Effector memory CD4-positive, alpha-beta T cell (primary cell): ENCODE results near the gene SON.
A peak's percentile ranks its signal among the peaks of the same experiment; 100 is the strongest.

ENCODE experiments used
- DNase-seq, 3 donors: peaks; one replicate each; pipeline ENCODE4 v3.0.0-alpha.2; 2020
- H3K27ac ChIP-seq: 2 replicates; pipeline ENCODE4 v1.7.0; 2013; ENCODE audit warnings: mild to moderate bottlenecking, low read length, moderate library complexity; ENCODE audit not compliant: insufficient read depth, poor library complexity, severe bottlenecking
- H3K27me3 ChIP-seq: replicated peaks from 2 replicates; pipeline ENCODE4 v1.7.0; 2013; ENCODE audit warnings: mild to moderate bottlenecking, low read length; ENCODE audit not compliant: insufficient read depth, control insufficient read depth, poor library complexity, severe bottlenecking
- H3K36me3 ChIP-seq: 2 replicates; pipeline ENCODE4 v1.7.0; 2013; ENCODE audit warnings: mild to moderate bottlenecking, low read length, moderate library complexity; ENCODE audit not compliant: control insufficient read depth, insufficient read depth
- H3K4me1 ChIP-seq: 2 replicates; pipeline ENCODE4 v1.7.0; 2013; ENCODE audit warnings: low read length, mild to moderate bottlenecking; ENCODE audit not compliant: control insufficient read depth, insufficient read depth, poor library complexity, severe bottlenecking
- H3K4me3 ChIP-seq: 2 replicates; pipeline ENCODE4 v1.7.0; 2013; ENCODE audit warnings: low read length, low read depth, mild to moderate bottlenecking; ENCODE audit not compliant: insufficient read depth, poor library complexity, severe bottlenecking
- H3K9me3 ChIP-seq: 2 replicates; pipeline ENCODE4 v1.7.0; 2013; ENCODE audit warnings: mild to moderate bottlenecking, low read length, moderate library complexity; ENCODE audit not compliant: control insufficient read depth

SON gene

GRCh38 chr21:33514229-33514628 is 28.6 kb upstream of the SON start:
- no peak overlapping the region for H3K4me3 ChIP-seq
- H3K4me1 ChIP-seq = no peaks in the 10 kb centered on the region
- H3K27ac ChIP-seq = no peak overlapping the region
- no peaks in the 10 kb centered on the region for H3K27me3 ChIP-seq
- DNase-seq = no peak
- no peaks in the 10 kb centered on the region for H3K9me3 ChIP-seq
- peaks cover 60% of the 10 kb centered on the region for H3K36me3 ChIP-seq

- peaks cover 43% of the 10 kb centered on the region for H3K36me3 ChIP-seq
These were observed 23.9 kb upstream of the SON start for GRCh38 chr21:33518899-33519298.

GRCh38 chr21:33522297-33522952 is 20.4 kb upstream of the SON start:
- no peaks in the 10 kb centered on the region for H3K27me3 ChIP-seq
- no peak for DNase-seq
- H3K9me3 ChIP-seq = no peaks in the 10 kb centered on the region
- no peak overlapping the region for H3K27ac ChIP-seq
- H3K4me1 ChIP-seq = no peaks in the 10 kb centered on the region
- peaks cover 31% of the 10 kb centered on the region for H3K36me3 ChIP-seq
- no peak overlapping the region for H3K4me3 ChIP-seq

More at GRCh38 chr21:33518899-33519298, 23.9 kb upstream of the SON start:
- Histone ChIP-seq H3K4me1 (no peaks in the 10 kb centered on the region), H3K9me3 (no peaks in the 10 kb centered on the region), H3K4me3 (no peak overlapping the region), H3K27ac (no peak overlapping the region), H3K27me3 (no peaks in the 10 kb centered on the region)
- no peak for DNase-seq

GRCh38 chr21:33522953-33523349 is 19.9 kb upstream of the SON start:
- Histone ChIP-seq H3K4me3 (no peak overlapping the region), H3K4me1 (no peaks in the 10 kb centered on the region), H3K9me3 (no peaks in the 10 kb centered on the region), H3K36me3 (peaks cover 32% of the 10 kb centered on the region), H3K27me3 (no peaks in the 10 kb centered on the region), H3K27ac (no peak overlapping the region)
- no peak for DNase-seq

- Histone ChIP-seq H3K36me3 (peaks cover 88% of the 10 kb centered on the region), H3K9me3 (no peaks in the 10 kb centered on the region), H3K4me3 (no peak overlapping the region), H3K27ac (no peak overlapping the region), H3K27me3 (no peaks in the 10 kb centered on the region), H3K4me1 (no peaks in the 10 kb centered on the region)
- DNase-seq = no peak
These were observed 11.8 kb upstream of the SON start for GRCh38 chr21:33531007-33531406.

- Histone ChIP-seq H3K4me3 (no peak overlapping the region), H3K36me3 (peaks cover 59% of the 10 kb centered on the region), H3K27me3 (no peaks in the 10 kb centered on the region), H3K9me3 (no peaks in the 10 kb centered on the region), H3K27ac (no peak overlapping the region), H3K4me1 (peaks cover 9% of the 10 kb centered on the region)
- DNase-seq = no peak
These were observed 5.6 kb upstream of the SON start for GRCh38 chr21:33537212-33537611.

- Histone ChIP-seq H3K36me3 (peaks cover 37% of the 10 kb centered on the region), H3K4me1 (peaks cover 9% of the 10 kb centered on the region), H3K27ac (no peak overlapping the region), H3K4me3 (no peak overlapping the region), H3K9me3 (no peaks in the 10 kb centered on the region), H3K27me3 (no peaks in the 10 kb centered on the region)
- DNase-seq = no peak
These were observed 3.2 kb upstream of the SON start for GRCh38 chr21:33539616-33540015.

GRCh38 chr21:33540711-33541104 is 2.1 kb upstream of the SON start:
- DNase-seq = no peak
- H3K9me3 ChIP-seq = no peaks in the 10 kb centered on the region
- no peak overlapping the region for H3K27ac ChIP-seq
- no peak overlapping the region for H3K4me3 ChIP-seq
- no peaks in the 10 kb centered on the region for H3K27me3 ChIP-seq
- peaks cover 14% of the 10 kb centered on the region for H3K4me1 ChIP-seq
- H3K36me3 ChIP-seq = peaks cover 26% of the 10 kb centered on the region

- H3K36me3 ChIP-seq = peaks cover 22% of the 10 kb centered on the region
- peak overlapping the region; percentile 99 for H3K27ac ChIP-seq
- no peaks in the 10 kb centered on the region for H3K9me3 ChIP-seq
- H3K4me3 ChIP-seq = peak overlapping the region; percentile 82
- DNase-seq = no peak
- peaks cover 14% of the 10 kb centered on the region for H3K4me1 ChIP-seq
- H3K27me3 ChIP-seq = no peaks in the 10 kb centered on the region
These were observed 1.6 kb upstream of the SON start for GRCh38 chr21:33541105-33541711.

GRCh38 chr21:33541756-33542639 is 840 bp upstream of the SON start, which contains the start of gene GART:
Gene GART, minus strand, starts transcription at chr21:33542117. Its CDS starts 2,802 bp downstream, at chr21:33539315.
- DNase-seq = peak; percentile 68 to 76 (median 75)
- no peaks in the 10 kb centered on the region for H3K27me3 ChIP-seq

More at GRCh38 chr21:33541756-33542639, 840 bp upstream of the SON start, which contains the start of gene GART:
- peaks cover 14% of the 10 kb centered on the region for H3K36me3 ChIP-seq
- H3K27ac ChIP-seq = peak within 1 kb of the TSS; percentile 99
- H3K4me1 ChIP-seq = peaks cover 14% of the 10 kb centered on the region
- no peaks in the 10 kb centered on the region for H3K9me3 ChIP-seq
- peak within 1 kb of the TSS; percentile 82 for H3K4me3 ChIP-seq
